Measurements from ENCODE around the gene EN1.

DNA sequence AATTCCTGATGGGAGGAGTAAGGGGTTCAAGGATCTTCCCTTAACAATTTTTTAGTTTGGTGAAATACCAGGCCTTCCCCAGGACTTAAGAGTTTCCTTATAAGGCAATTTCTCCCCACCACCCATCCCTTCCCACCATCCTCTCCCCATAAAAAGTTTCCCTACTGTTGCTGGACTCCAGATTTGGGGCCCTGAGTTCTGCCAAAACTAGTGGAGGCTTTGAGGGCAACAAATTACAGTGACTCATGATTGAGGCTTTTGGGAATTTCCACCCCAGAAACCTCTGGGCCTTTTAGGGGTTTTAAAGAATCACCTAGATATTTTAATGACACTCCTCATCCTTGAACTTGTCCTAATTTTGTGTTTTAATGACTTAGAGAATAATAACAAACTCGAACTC, 14.3 kb upstream of the EN1 start:
- TF ChIP-seq, protein P1, sequence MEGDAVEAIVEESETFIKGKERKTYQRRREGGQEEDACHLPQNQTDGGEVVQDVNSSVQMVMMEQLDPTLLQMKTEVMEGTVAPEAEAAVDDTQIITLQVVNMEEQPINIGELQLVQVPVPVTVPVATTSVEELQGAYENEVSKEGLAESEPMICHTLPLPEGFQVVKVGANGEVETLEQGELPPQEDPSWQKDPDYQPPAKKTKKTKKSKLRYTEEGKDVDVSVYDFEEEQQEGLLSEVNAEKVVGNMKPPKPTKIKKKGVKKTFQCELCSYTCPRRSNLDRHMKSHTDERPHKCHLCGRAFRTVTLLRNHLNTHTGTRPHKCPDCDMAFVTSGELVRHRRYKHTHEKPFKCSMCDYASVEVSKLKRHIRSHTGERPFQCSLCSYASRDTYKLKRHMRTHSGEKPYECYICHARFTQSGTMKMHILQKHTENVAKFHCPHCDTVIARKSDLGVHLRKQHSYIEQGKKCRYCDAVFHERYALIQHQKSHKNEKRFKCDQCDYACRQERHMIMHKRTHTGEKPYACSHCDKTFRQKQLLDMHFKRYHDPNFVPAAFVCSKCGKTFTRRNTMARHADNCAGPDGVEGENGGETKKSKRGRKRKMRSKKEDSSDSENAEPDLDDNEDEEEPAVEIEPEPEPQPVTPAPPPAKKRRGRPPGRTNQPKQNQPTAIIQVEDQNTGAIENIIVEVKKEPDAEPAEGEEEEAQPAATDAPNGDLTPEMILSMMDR (optimal IDR thresholded peaks at IDR 0.05 in 1 of 3, IDR thresholded peaks at IDR 0.05 in 1 of 3, conservative IDR thresholded peaks at IDR 0.05 in 1 of 3; ENCODE audit: extremely low read depth in 1 of 3, insufficient read depth in 2 of 3, low read length in 3 of 3): no peak
- TF ChIP-seq EZH2 (IDR thresholded peaks at IDR 0.05; ENCODE audit: low read length): no peak

Measured in keratinocyte (primary cell).